ENCODE results near the gene MRPS31.

Gene MRPS31

DNA sequence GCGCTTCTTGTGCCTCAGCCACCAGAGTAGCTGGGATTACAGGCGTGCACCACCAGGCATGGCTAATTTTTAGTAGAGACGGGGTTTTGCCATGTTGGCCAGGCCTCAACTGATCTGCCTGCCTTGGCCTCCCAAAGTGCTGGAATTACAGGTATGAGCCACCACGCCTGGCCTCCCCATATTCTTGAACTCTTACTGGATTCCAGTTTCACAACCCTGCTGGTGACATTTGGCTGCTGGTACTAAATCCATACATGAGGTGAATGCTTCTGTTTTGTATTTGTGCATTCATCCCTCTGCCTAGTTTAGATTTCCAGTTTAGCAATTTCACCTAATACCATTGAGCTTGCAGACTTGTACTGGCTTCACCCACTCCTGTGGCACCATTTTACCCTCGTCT is 32.3 kb upstream of the MRPS31 start:
- Histone ChIP-seq H3K36me3 (ENCODE audit: control insufficient read depth in 1 of 2, insufficient read depth in 2 of 2, low read length in 2 of 2) (peaks cover 29 to 75% of the 10 kb centered on the region in 2 donors), H3K4me3 (ENCODE audit: low read depth in 1 of 2, low read length in 2 of 2) (no peak overlapping the region), H3K4me1 (ENCODE audit: control insufficient read depth in 1 of 2, insufficient read depth in 2 of 2, low read length in 2 of 2) (peaks cover 65 to 71% of the 10 kb centered on the region in 2 donors), H3K9me3 (ENCODE audit: control insufficient read depth in 1 of 2, low read length in 2 of 2) (no peaks in the 10 kb centered on the region), H3K27me3 (ENCODE audit: control insufficient read depth in 1 of 2, insufficient read depth in 2 of 2, low read length in 2 of 2) (no peaks in the 10 kb centered on the region), H3K27ac (ENCODE audit: low read depth, low read length) (no peak overlapping the region), H3K9ac (ENCODE audit: low read depth in 1 of 2, low read length in 2 of 2) (no peak overlapping the region)

DNA sequence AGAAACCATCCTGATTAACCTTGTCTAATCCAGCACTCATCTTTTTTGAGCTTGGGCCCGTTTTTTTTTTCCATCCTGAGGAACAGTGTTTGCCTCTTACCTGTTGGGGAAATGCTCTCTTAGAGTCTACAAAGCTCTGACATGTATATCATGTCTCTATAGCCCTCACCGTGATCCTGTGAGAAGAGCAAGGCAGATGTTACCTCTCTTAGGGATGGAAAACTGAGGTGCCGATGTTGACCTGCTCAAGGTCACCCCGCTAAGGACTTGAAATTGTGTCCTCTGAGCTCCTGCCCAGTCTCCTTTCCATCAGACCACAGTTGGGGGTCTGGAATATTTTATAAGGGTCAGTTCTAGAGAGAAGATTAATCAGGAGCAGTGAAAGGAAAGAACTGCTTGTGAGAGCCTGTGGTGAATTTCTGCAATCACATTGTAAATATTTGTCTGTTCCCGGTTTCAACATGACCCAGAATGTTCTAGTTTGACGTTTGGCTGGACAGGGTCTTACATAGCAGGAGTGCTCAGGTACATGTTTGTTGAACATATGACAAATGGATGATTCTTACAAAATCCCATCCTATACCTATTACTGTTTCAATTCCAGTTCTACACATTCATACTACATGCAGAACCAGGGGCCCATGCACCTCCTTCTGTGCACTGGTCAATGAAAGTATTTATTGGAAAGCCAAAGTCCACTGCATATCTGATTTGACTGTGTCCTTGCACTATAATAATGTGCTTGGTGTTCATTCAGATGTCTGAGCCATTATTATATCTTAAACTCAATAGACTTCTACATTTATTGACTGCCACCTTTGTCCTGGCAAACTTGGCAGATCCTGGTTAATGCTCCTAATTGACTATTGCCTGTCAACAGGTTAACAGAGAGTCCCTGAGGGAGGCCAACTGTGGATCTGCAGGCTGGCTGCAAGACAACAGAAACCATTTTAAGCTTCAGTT is 30.5 kb upstream of the MRPS31 start:
- Histone ChIP-seq H3K9me3 (ENCODE audit: control insufficient read depth in 1 of 2, low read length in 2 of 2) (no peaks in the 10 kb centered on the region), H3K27ac (ENCODE audit: low read depth, low read length) (peak overlapping the region; percentile 46), H3K36me3 (ENCODE audit: control insufficient read depth in 1 of 2, insufficient read depth in 2 of 2, low read length in 2 of 2) (peaks cover 17 to 71% of the 10 kb centered on the region in 2 donors), H3K4me1 (ENCODE audit: control insufficient read depth in 1 of 2, insufficient read depth in 2 of 2, low read length in 2 of 2) (peaks cover 59 to 60% of the 10 kb centered on the region in 2 donors), H3K27me3 (ENCODE audit: control insufficient read depth in 1 of 2, insufficient read depth in 2 of 2, low read length in 2 of 2) (no peaks in the 10 kb centered on the region), H3K9ac (ENCODE audit: low read depth in 1 of 2, low read length in 2 of 2) (peak overlapping the region in 1 of 2 donors; percentile 29), H3K4me3 (ENCODE audit: low read depth in 1 of 2, low read length in 2 of 2) (peak overlapping the region in 1 of 2 donors; percentile 20)

DNA sequence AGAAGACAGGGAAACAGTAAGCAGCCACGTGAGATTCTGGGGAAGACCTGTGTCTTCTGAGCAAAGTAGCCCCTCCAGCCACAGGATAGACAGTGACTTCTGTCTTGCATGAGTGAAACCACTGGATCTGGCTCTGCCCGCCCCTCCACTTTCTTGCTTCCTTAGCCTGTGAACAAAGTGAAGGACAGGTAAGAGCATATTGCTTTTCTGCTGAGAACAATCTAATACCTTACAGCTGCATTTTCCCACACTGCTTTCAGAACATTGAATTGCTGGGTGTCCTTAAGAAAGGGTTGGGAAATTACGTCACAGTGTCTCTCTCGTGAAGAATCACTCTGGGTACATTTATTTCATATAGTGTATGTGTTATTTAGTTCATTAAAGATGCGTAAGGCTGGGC is 29.6 kb upstream of the MRPS31 start:
- Histone ChIP-seq H3K27me3 (ENCODE audit: control insufficient read depth in 1 of 2, insufficient read depth in 2 of 2, low read length in 2 of 2) (no peaks in the 10 kb centered on the region), H3K9me3 (ENCODE audit: control insufficient read depth in 1 of 2, low read length in 2 of 2) (no peaks in the 10 kb centered on the region), H3K9ac (ENCODE audit: low read depth in 1 of 2, low read length in 2 of 2) (no peak overlapping the region), H3K4me1 (ENCODE audit: control insufficient read depth in 1 of 2, insufficient read depth in 2 of 2, low read length in 2 of 2) (peaks cover 50 to 59% of the 10 kb centered on the region in 2 donors), H3K4me3 (ENCODE audit: low read depth in 1 of 2, low read length in 2 of 2) (no peak overlapping the region), H3K27ac (ENCODE audit: low read depth, low read length) (no peak overlapping the region), H3K36me3 (ENCODE audit: control insufficient read depth in 1 of 2, insufficient read depth in 2 of 2, low read length in 2 of 2) (peaks cover 15 to 69% of the 10 kb centered on the region in 2 donors)

DNA sequence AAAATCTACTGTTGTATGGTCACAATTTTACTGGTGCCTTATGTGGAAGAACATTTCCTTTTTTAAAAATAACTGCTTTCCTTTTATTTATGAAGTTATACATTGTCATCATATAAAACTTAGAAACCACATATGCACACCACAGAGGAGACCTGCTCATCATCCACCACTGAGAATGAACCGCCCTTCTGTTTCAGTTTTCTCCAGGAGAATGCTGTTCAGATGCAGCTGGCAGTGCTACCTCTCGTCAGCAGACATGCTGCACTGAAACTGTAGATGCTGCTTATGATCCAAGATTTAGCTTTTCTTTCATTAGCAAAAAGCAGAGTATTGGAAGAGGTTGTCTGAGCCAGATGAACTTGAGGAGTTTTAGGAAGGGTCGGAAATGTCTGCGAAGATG is 28.5 kb upstream of the MRPS31 start:
- H3K9me3 ChIP-seq (ENCODE audit: control insufficient read depth in 1 of 2, low read length in 2 of 2), result no peaks in the 10 kb centered on the region
- H3K4me1 ChIP-seq (ENCODE audit: control insufficient read depth in 1 of 2, insufficient read depth in 2 of 2, low read length in 2 of 2), result peaks cover 48 to 52% of the 10 kb centered on the region in 2 donors
- no peaks in the 10 kb centered on the region for H3K27me3 ChIP-seq (ENCODE audit: control insufficient read depth in 1 of 2, insufficient read depth in 2 of 2, low read length in 2 of 2)

DNA sequence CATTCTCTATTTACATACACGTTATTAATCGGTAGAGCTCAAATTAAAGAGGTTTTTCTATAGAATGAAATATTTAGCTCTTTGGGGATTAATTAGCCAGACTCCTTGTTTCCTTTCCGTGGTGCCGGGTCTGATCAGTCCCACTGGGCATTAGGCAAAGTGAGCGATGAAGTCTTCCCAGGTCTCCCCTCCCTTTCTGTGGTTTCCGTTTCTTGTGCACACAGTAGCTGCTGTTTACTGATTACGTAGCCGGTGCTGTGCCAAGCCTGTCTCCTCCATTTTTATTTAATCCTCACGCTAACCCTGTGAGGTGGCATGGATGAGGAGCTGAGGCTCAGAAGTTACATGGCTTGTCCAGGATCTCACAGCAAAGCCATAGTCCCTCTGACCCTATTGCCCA is 27.4 kb upstream of the MRPS31 start:
- H3K36me3 ChIP-seq (ENCODE audit: control insufficient read depth in 1 of 2, insufficient read depth in 2 of 2, low read length in 2 of 2), result peaks cover 12 to 59% of the 10 kb centered on the region in 2 donors
- no peak overlapping the region for H3K27ac ChIP-seq (ENCODE audit: low read depth, low read length)
- no peak overlapping the region for H3K4me3 ChIP-seq (ENCODE audit: low read depth in 1 of 2, low read length in 2 of 2)
- no peaks in the 10 kb centered on the region for H3K27me3 ChIP-seq (ENCODE audit: control insufficient read depth in 1 of 2, insufficient read depth in 2 of 2, low read length in 2 of 2)
- H3K4me1 ChIP-seq (ENCODE audit: control insufficient read depth in 1 of 2, insufficient read depth in 2 of 2, low read length in 2 of 2), result peaks cover 47 to 51% of the 10 kb centered on the region in 2 donors
- H3K9ac ChIP-seq (ENCODE audit: low read depth in 1 of 2, low read length in 2 of 2), result no peak overlapping the region
- no peaks in the 10 kb centered on the region for H3K9me3 ChIP-seq (ENCODE audit: control insufficient read depth in 1 of 2, low read length in 2 of 2)

More for the DNA sequence above, 28.5 kb upstream of the MRPS31 start:
- Histone ChIP-seq H3K4me3 (ENCODE audit: low read depth in 1 of 2, low read length in 2 of 2) (no peak overlapping the region), H3K9ac (ENCODE audit: low read depth in 1 of 2, low read length in 2 of 2) (no peak overlapping the region), H3K36me3 (ENCODE audit: control insufficient read depth in 1 of 2, insufficient read depth in 2 of 2, low read length in 2 of 2) (peaks cover 12 to 64% of the 10 kb centered on the region in 2 donors), H3K27ac (ENCODE audit: low read depth, low read length) (no peak overlapping the region)

DNA sequence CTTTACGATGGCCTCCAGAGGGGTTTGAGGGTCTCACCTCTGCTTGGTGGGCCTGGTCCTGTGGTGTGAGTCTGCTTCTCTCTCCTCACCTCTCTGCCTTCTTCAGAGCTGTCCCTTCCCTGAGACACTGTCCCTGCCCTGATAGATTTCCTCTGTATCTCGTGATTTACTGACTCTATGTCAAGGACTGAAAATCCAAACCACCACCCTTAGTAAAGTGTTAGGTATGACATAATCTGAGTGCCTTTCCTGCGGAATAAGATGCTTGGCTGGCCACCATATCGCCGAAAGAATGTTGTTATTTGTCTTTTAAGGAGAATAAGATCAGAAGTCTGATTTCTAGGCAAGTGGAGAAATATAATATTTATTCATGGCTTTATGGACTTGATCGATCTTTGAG is 25.7 kb upstream of the MRPS31 start:
- H3K9me3 ChIP-seq (ENCODE audit: control insufficient read depth in 1 of 2, low read length in 2 of 2), result no peaks in the 10 kb centered on the region
- peaks cover 12 to 57% of the 10 kb centered on the region in 2 donors for H3K36me3 ChIP-seq (ENCODE audit: control insufficient read depth in 1 of 2, insufficient read depth in 2 of 2, low read length in 2 of 2)
- H3K4me3 ChIP-seq (ENCODE audit: low read depth in 1 of 2, low read length in 2 of 2), result no peak overlapping the region
- no peak overlapping the region for H3K9ac ChIP-seq (ENCODE audit: low read depth in 1 of 2, low read length in 2 of 2)
- peaks cover 35 to 42% of the 10 kb centered on the region in 2 donors for H3K4me1 ChIP-seq (ENCODE audit: control insufficient read depth in 1 of 2, insufficient read depth in 2 of 2, low read length in 2 of 2)
- no peaks in the 10 kb centered on the region for H3K27me3 ChIP-seq (ENCODE audit: control insufficient read depth in 1 of 2, insufficient read depth in 2 of 2, low read length in 2 of 2)
- no peak overlapping the region for H3K27ac ChIP-seq (ENCODE audit: low read depth, low read length)

DNA sequence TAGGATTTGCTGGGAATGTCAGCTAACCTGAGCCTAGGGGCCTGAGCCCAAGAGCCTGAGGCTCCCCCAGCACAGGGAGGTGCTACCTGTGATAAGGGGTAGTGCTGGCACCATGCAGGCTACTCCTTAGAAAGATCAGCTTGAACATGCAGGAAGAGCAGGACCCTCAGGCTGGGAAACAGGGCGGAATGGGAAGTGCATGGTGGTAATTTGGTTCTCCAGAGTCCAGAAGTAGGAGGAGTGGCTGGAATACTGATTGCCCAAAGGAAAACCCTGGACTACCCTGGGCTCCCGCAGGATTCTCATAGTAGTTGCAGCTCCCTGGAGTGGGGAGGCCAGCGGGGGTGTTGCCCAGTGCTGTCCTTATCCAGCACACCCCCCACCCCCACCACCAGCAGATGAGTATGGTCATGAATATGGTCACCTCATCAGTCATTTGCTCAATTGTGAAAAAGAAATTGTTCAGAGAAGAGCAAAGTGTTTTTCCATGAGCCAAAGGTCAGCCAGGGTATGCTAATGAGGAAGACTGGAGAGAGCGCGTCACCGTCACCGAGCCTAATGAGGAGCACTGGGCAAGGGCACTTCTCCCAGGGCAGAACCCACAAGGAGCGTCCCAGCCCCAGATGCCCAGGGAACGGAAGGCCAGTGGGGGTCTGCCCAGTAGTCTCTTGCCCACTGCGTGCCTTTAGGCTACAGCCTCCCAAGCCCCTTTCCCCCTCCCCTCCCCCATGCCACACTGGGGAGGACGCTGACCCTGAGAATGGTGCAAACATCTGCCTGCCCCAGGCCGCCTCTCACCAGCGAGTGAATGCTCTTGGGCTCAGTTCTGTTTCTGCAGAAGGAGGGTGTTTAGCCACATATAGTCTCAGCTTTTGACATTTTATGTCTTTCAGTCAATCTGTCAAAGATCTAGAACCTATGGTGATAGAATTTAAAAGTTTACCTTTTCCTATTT is 23.7 kb upstream of the MRPS31 start:
- H3K4me3 ChIP-seq (ENCODE audit: low read depth in 1 of 2, low read length in 2 of 2), result no peak overlapping the region
- no peaks in the 10 kb centered on the region for H3K9me3 ChIP-seq (ENCODE audit: control insufficient read depth in 1 of 2, low read length in 2 of 2)
- no peak overlapping the region for H3K9ac ChIP-seq (ENCODE audit: low read depth in 1 of 2, low read length in 2 of 2)
- H3K27ac ChIP-seq (ENCODE audit: low read depth, low read length), result no peak overlapping the region
- H3K4me1 ChIP-seq (ENCODE audit: control insufficient read depth in 1 of 2, insufficient read depth in 2 of 2, low read length in 2 of 2), result peaks cover 20 to 24% of the 10 kb centered on the region in 2 donors
- peaks cover 4 to 41% of the 10 kb centered on the region in 2 donors for H3K36me3 ChIP-seq (ENCODE audit: control insufficient read depth in 1 of 2, insufficient read depth in 2 of 2, low read length in 2 of 2)
- H3K27me3 ChIP-seq (ENCODE audit: control insufficient read depth in 1 of 2, insufficient read depth in 2 of 2, low read length in 2 of 2), result no peaks in the 10 kb centered on the region

DNA sequence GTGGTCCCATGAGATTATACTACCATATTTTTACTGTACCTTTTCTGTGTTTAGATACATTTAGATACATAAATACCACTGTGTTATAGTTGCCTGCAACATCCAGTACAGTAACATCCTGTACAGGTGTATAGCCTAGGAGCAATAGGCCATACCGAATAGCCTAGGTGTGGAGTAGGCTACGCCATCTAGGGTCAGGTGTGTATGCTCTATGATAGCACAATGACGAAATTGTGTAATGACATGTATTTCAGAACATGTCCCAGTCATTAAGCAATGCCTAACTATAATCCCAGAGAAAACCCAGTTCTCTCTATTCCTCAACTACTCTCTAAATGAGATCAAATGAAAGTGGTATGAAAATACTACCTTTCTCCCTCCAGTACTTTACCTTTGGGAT is 22.3 kb upstream of the MRPS31 start:
- Histone ChIP-seq H3K27ac (ENCODE audit: low read depth, low read length) (no peak overlapping the region), H3K27me3 (ENCODE audit: control insufficient read depth in 1 of 2, insufficient read depth in 2 of 2, low read length in 2 of 2) (no peaks in the 10 kb centered on the region), H3K4me3 (ENCODE audit: low read depth in 1 of 2, low read length in 2 of 2) (no peak overlapping the region), H3K36me3 (ENCODE audit: control insufficient read depth in 1 of 2, insufficient read depth in 2 of 2, low read length in 2 of 2) (peaks cover 0 to 28% of the 10 kb centered on the region in 2 donors), H3K9ac (ENCODE audit: low read depth in 1 of 2, low read length in 2 of 2) (no peak overlapping the region), H3K9me3 (ENCODE audit: control insufficient read depth in 1 of 2, low read length in 2 of 2) (no peaks in the 10 kb centered on the region), H3K4me1 (ENCODE audit: control insufficient read depth in 1 of 2, insufficient read depth in 2 of 2, low read length in 2 of 2) (peaks cover 15 to 21% of the 10 kb centered on the region in 2 donors)

DNA sequence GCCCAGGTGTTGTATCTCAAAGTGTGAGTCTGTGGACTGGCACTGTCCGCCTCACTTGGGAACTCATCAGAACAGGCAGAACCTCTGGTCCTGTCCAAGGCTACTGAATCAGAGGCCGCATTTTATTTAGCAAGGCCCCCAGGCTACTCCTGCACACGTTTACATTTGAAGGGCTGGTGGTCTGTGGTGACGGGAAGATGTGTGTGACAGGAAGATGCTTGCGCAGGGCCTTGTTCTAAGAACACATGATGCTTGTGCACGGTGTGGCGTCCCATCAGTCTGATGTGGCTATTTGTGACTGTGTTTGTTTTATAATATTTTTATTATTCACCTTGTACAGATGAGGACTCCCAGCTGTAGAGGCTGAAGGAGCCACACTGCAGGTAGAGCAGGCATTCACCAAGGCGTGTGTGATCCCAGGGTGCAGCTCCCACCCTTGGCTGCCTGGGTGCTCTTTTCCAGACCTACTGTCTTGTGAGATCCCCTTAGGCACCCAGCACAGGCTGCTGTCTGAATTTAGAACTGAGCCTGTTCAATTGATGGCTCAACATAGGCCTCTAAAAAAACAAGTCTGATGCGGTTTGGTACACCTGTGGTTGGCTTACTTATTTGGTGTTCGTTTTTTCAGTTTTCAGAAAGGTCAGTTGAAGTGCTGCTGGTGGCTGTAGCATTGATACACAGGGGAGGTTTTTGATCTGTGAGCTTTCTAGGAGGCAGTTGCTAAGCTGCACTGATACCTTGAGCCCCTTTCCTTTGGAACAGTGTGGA is 21.5 kb upstream of the MRPS31 start:
- H3K4me3 ChIP-seq (ENCODE audit: low read depth in 1 of 2, low read length in 2 of 2), result no peak overlapping the region
- H3K9ac ChIP-seq (ENCODE audit: low read depth in 1 of 2, low read length in 2 of 2), result no peak overlapping the region
- H3K4me1 ChIP-seq (ENCODE audit: control insufficient read depth in 1 of 2, insufficient read depth in 2 of 2, low read length in 2 of 2), result peaks cover 15 to 21% of the 10 kb centered on the region in 2 donors
- no peak overlapping the region for H3K27ac ChIP-seq (ENCODE audit: low read depth, low read length)
- H3K9me3 ChIP-seq (ENCODE audit: control insufficient read depth in 1 of 2, low read length in 2 of 2), result no peaks in the 10 kb centered on the region
- no peaks in the 10 kb centered on the region for H3K27me3 ChIP-seq (ENCODE audit: control insufficient read depth in 1 of 2, insufficient read depth in 2 of 2, low read length in 2 of 2)
- H3K36me3 ChIP-seq (ENCODE audit: control insufficient read depth in 1 of 2, insufficient read depth in 2 of 2, low read length in 2 of 2), result peaks cover 0 to 26% of the 10 kb centered on the region in 2 donors
